Large intestine (tissue), 3 donors: ENCODE data around the gene ZNF483. TPM values are rescaled to one million over a fixed set of nuclear protein-coding genes. Genes with fewer than 3 reads are reported as not detected.

Source experiments
- DNase-seq, 2 donors: peaks; one replicate each; pipeline versions ENCODE4 v3.0.0 to v3.0.0-alpha.2; 2013
- H3K27ac ChIP-seq: one replicate; pipeline ENCODE4 v1.5.1; 2013; ENCODE audit warnings: low read length
- H3K27me3 ChIP-seq: 2 replicates; pipeline ENCODE4 v1.6.1; 2013; ENCODE audit warnings: low read length; ENCODE audit not compliant: control insufficient read depth, insufficient read depth
- H3K36me3 ChIP-seq: 2 replicates; pipeline ENCODE4 v1.6.1; 2013; ENCODE audit warnings: low read length; ENCODE audit not compliant: control insufficient read depth, insufficient read depth
- H3K4me1 ChIP-seq: one replicate; pipeline ENCODE4 v1.6.1; 2013; ENCODE audit warnings: low read length; ENCODE audit not compliant: control insufficient read depth, insufficient read depth
- H3K4me3 ChIP-seq: one replicate; pipeline ENCODE4 v1.5.1; 2013; ENCODE audit warnings: low read length
- H3K9me3 ChIP-seq: one replicate; pipeline ENCODE4 v1.6.1; 2013; ENCODE audit warnings: mild to moderate bottlenecking, low read depth, low read length, moderate library complexity; ENCODE audit not compliant: control insufficient read depth
- WGBS: methylation state at CpG from one replicate; pipeline ENCODE4 v1.1.5; 2013; ENCODE audit warnings: low lambda C conversion rate; ENCODE audit not compliant: insufficient coverage; 5-methylcytosine and 5-hydroxymethylcytosine counted together
- polyA plus RNA-seq: library from polyadenylated mRNA; unstranded; fragments of 120-200 nt; gene quantifications from one replicate; pipeline ENCODE4 v1.2.1, GENCODE V29; 2013

ZNF483 gene
- polyA plus RNA-seq, 1 donor = 0.99 TPM

GRCh38 chr9:111588846-111589245, 63.9 kb downstream of the ZNF483 start:
- H3K27ac ChIP-seq = no peak overlapping the region
- no peaks in the 10 kb centered on the region for H3K9me3 ChIP-seq
- no peak for DNase-seq
- WGBS = 83% methylated on average over 1 of the region's 5 CpGs
- H3K4me1 ChIP-seq = no peaks in the 10 kb centered on the region
- H3K27me3 ChIP-seq = no peaks in the 10 kb centered on the region
- H3K4me3 ChIP-seq = no peak overlapping the region
- H3K36me3 ChIP-seq = peaks cover 51% of the 10 kb centered on the region

- DNase-seq = peak; percentile 68
- no peaks in the 10 kb centered on the region for H3K27me3 ChIP-seq
- WGBS = 0% methylated on average over 2 of the region's 41 CpGs
- H3K4me3 ChIP-seq = peak overlapping the region; percentile 67
- H3K27ac ChIP-seq = peak overlapping the region; percentile 96
- peaks cover 10% of the 10 kb centered on the region for H3K4me1 ChIP-seq
- peaks cover 30% of the 10 kb centered on the region for H3K36me3 ChIP-seq
- no peaks in the 10 kb centered on the region for H3K9me3 ChIP-seq
Observed at GRCh38 chr9:111597852-111598732, 73.1 kb downstream of the ZNF483 start.

GRCh38 chr9:111598733-111599091, 73.7 kb downstream of the ZNF483 start:
- no peaks in the 10 kb centered on the region for H3K27me3 ChIP-seq
- WGBS = 0% methylated on average over 4 of the region's 16 CpGs
- DNase-seq = peak; percentile 51 to 81

GRCh38 chr9:111599092-111599954, 74.3 kb downstream of the ZNF483 start, which contains the start of gene PTGR1:
TSS of gene PTGR1 (minus strand) at chr9:111599647. CDS start at chr9:111597422, 2,225 bp downstream.
- Histone ChIP-seq H3K27me3 (no peaks in the 10 kb centered on the region), H3K36me3 (peaks cover 21% of the 10 kb centered on the region), H3K4me3 (peak within 1 kb of the TSS; percentile 67), H3K9me3 (no peaks in the 10 kb centered on the region), H3K4me1 (peaks cover 14% of the 10 kb centered on the region), H3K27ac (peak within 1 kb of the TSS; percentile 96)
- peak; percentile 82 to 91 for DNase-seq
- no CpG with 5 or more reads among the region's 64 CpGs for WGBS

More at GRCh38 chr9:111598733-111599091, 73.7 kb downstream of the ZNF483 start:
- peaks cover 26% of the 10 kb centered on the region for H3K36me3 ChIP-seq
- H3K27ac ChIP-seq = peak overlapping the region; percentile 96
- H3K9me3 ChIP-seq = no peaks in the 10 kb centered on the region
- H3K4me1 ChIP-seq = peaks cover 12% of the 10 kb centered on the region
- H3K4me3 ChIP-seq = peak overlapping the region; percentile 67

DNA sequence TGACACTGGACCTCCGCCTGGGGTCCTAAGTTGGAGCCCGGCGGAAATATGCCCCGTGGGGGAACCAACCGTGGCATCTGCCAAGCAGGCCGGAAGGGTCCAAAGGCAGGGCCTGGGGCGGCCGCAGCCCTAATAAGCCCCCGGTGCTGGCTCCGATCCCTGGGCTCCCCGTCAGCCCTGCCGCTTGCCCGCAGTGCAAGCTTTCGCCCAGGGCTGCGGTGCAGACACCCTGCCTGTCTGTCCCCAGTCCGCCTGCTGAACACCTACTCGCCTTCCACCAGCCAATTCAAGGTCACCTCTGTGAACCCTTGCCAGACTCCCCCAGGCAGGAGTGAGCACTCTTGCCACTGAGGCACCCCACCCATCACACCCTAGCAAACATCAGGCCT, 75.0 kb downstream of the ZNF483 start:
- H3K36me3 ChIP-seq = peaks cover 20% of the 10 kb centered on the region
- H3K9me3 ChIP-seq = no peaks in the 10 kb centered on the region
- no CpG with 5 or more reads among the region's 17 CpGs for WGBS
- peak overlapping the region; percentile 67 for H3K4me3 ChIP-seq
- no peaks in the 10 kb centered on the region for H3K27me3 ChIP-seq
- DNase-seq = no peak
- H3K4me1 ChIP-seq = peaks cover 17% of the 10 kb centered on the region
- peak overlapping the region; percentile 96 for H3K27ac ChIP-seq

GRCh38 chr9:111601237-111602018, 76.4 kb downstream of the ZNF483 start:
- Histone ChIP-seq H3K27ac (no peak overlapping the region), H3K9me3 (no peaks in the 10 kb centered on the region), H3K36me3 (peaks cover 7% of the 10 kb centered on the region), H3K4me3 (no peak overlapping the region), H3K27me3 (no peaks in the 10 kb centered on the region), H3K4me1 (peaks cover 24% of the 10 kb centered on the region)
- DNase-seq = no peak
- 0% methylated on average over 1 of the region's 10 CpGs for WGBS

- peak in 1 of 2 donors; percentile 36 for DNase-seq
- Histone ChIP-seq H3K36me3 (no peaks in the 10 kb centered on the region), H3K4me3 (no peak overlapping the region), H3K27me3 (no peaks in the 10 kb centered on the region), H3K4me1 (peaks cover 26% of the 10 kb centered on the region), H3K27ac (peak overlapping the region; percentile 6), H3K9me3 (no peaks in the 10 kb centered on the region)
- WGBS = no CpG with 5 or more reads among the region's 4 CpGs
Observed at GRCh38 chr9:111603041-111603440, 78.1 kb downstream of the ZNF483 start.

- Histone ChIP-seq H3K36me3 (no peaks in the 10 kb centered on the region), H3K4me1 (peaks cover 26% of the 10 kb centered on the region), H3K4me3 (no peak overlapping the region), H3K9me3 (no peaks in the 10 kb centered on the region), H3K27me3 (no peaks in the 10 kb centered on the region), H3K27ac (peak overlapping the region; percentile 79)
- DNase-seq = no peak
- WGBS = no CpG with 5 or more reads among the region's 16 CpGs
Observed at GRCh38 chr9:111604054-111604615, 79.2 kb downstream of the ZNF483 start.

DNA sequence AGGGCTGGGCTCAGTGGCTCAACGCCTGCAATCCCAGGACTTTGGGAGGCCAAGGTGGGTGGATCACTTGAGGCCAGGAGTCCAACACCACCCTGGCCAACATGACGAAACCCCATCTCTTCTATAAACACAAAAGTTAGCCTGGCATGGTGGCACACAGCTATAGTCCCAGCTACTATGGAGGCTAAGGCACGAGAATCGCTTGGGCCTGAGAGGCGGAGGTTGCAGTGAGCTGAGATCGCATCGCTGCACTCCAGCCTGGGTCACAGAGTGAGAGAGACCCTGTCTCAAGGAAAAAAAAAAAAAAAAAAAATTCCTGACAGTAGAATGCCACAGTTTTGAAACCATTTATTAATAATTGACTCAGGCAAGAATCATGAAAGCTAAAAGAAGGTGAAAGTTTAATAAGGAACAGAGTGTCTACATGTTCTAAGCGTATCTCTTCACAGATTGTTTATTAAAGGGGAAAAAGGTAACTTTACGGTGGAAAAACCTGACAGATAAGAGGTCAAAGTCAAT, 80.1 kb downstream of the ZNF483 start:
- peak; percentile 79 to 85 for DNase-seq
- Histone ChIP-seq H3K4me1 (peaks cover 23% of the 10 kb centered on the region), H3K4me3 (no peak overlapping the region), H3K27ac (peak overlapping the region; percentile 79), H3K27me3 (no peaks in the 10 kb centered on the region), H3K36me3 (no peaks in the 10 kb centered on the region), H3K9me3 (no peaks in the 10 kb centered on the region)
- no CpG with 5 or more reads among the region's 9 CpGs for WGBS
